Ovary (tissue), 3 donors: Measurements from ENCODE around the gene EFNB3.

Experiments
- EP300 ChIP-seq: sonication (generic); formaldehyde crosslinking; IDR thresholded peaks from one replicate; pipeline ENCODE4 v1.6.1; 2017; ENCODE audit warnings: antibody characterized with exemption
- POLR2A ChIP-seq: fragments of 450-650 bp; IDR thresholded peaks from one replicate; pipeline ENCODE4 v1.6.1; 2017; ENCODE audit warnings: antibody characterized with exemption, mild to moderate bottlenecking, moderate library complexity
- TF ChIP-seq, protein P1 (sequence below), 3 donors: fragments of 450-650 bp in 2 of 3; fragments of 200-600 bp in 1 of 3; IDR thresholded peaks; one replicate each; pipeline versions ENCODE4 v1.5.1 to v1.8.0; 2016 to 2022; ENCODE audit warnings: antibody characterized with exemption in 3 of 3, mild to moderate bottlenecking in 1 of 3
- donor health status: DM: no; HTN: no; CAD: no.

GRCh38 chr17:7756968-7757367 is 52.0 kb downstream of the EFNB3 start:
- TF ChIP-seq, protein P1, sequence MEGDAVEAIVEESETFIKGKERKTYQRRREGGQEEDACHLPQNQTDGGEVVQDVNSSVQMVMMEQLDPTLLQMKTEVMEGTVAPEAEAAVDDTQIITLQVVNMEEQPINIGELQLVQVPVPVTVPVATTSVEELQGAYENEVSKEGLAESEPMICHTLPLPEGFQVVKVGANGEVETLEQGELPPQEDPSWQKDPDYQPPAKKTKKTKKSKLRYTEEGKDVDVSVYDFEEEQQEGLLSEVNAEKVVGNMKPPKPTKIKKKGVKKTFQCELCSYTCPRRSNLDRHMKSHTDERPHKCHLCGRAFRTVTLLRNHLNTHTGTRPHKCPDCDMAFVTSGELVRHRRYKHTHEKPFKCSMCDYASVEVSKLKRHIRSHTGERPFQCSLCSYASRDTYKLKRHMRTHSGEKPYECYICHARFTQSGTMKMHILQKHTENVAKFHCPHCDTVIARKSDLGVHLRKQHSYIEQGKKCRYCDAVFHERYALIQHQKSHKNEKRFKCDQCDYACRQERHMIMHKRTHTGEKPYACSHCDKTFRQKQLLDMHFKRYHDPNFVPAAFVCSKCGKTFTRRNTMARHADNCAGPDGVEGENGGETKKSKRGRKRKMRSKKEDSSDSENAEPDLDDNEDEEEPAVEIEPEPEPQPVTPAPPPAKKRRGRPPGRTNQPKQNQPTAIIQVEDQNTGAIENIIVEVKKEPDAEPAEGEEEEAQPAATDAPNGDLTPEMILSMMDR (IDR thresholded peaks at IDR 0.05) = no peak
- no peak for TF ChIP-seq POLR2A
- TF ChIP-seq EP300 = no peak
